PFSK-1 (cell line): ENCODE data around the gene ATMIN.

Experiments
- FOXP2 ChIP-seq: optimal IDR thresholded peaks from 2 replicates; pipeline ENCODE3; 2011; ENCODE audit warnings: borderline replicate concordance, control low read depth, inconsistent platforms; ENCODE audit not compliant: insufficient read depth; ENCODE audit errors: extremely low read length, extremely low read depth
- POLR2AphosphoS5 ChIP-seq: IDR thresholded peaks from 2 replicates; pipeline ENCODE4 v1.6.1; 2012; ENCODE audit warnings: low read depth, mild to moderate bottlenecking, control low read depth, low read length, moderate library complexity
- REST ChIP-seq, 2 experiments: IDR thresholded peaks; 2 replicates each; pipeline versions ENCODE4 v1.6.1 to v1.8.0; 2011 to 2012; ENCODE audit warnings: low read depth in 2 of 2, low read length in 2 of 2, control low read depth in 1 of 2, inconsistent platforms in 1 of 2, mild to moderate bottlenecking in 1 of 2, moderate library complexity in 1 of 2; ENCODE audit not compliant: insufficient read depth in 1 of 2
- SIN3A ChIP-seq: IDR thresholded peaks from 2 replicates; pipeline ENCODE4 v1.6.1; 2012; ENCODE audit warnings: mild to moderate bottlenecking, low read length, moderate library complexity, borderline replicate concordance; ENCODE audit not compliant: insufficient read depth
- TAF1 ChIP-seq: IDR thresholded peaks from 2 replicates; pipeline ENCODE4 v1.6.1; 2012; ENCODE audit warnings: low read length, control low read depth, borderline replicate concordance; ENCODE audit not compliant: insufficient read depth

ATMIN gene

GRCh38 chr16:81061871-81062608 lies 26.4 kb downstream of the ATMIN start:
- TF ChIP-seq REST (IDR thresholded peaks at IDR 0.05; ENCODE audit: insufficient read depth in 1 of 2, low read depth in 2 of 2, low read length in 2 of 2) (no peak), TAF1 (no peak), FOXP2 (no peak), SIN3A (no peak), POLR2AphosphoS5 (no peak)

GRCh38 chr16:81066681-81067080 lies 31.0 kb downstream of the ATMIN start:
- TF ChIP-seq REST (IDR thresholded peaks at IDR 0.05; ENCODE audit: insufficient read depth in 1 of 2, low read depth in 2 of 2, low read length in 2 of 2): no peak
- no peak for TF ChIP-seq POLR2AphosphoS5
- TF ChIP-seq TAF1: no peak
- no peak for TF ChIP-seq FOXP2
- TF ChIP-seq SIN3A: no peak

- TF ChIP-seq REST (IDR thresholded peaks at IDR 0.05; ENCODE audit: insufficient read depth in 1 of 2, low read depth in 2 of 2, low read length in 2 of 2) (no peak), POLR2AphosphoS5 (no peak), SIN3A (no peak)
Measured at GRCh38 chr16:81067166-81067565, 31.5 kb downstream of the ATMIN start.

GRCh38 chr16:81069063-81069462 lies 33.4 kb downstream of the ATMIN start:
- TF ChIP-seq TAF1: no peak
- no peak for TF ChIP-seq POLR2AphosphoS5
- TF ChIP-seq FOXP2: no peak
- TF ChIP-seq REST (IDR thresholded peaks at IDR 0.05; ENCODE audit: insufficient read depth in 1 of 2, low read depth in 2 of 2, low read length in 2 of 2): no peak
- TF ChIP-seq SIN3A: no peak

- TF ChIP-seq POLR2AphosphoS5: no peak
- no peak for TF ChIP-seq FOXP2
- no peak for TF ChIP-seq REST (IDR thresholded peaks at IDR 0.05; ENCODE audit: insufficient read depth in 1 of 2, low read depth in 2 of 2, low read length in 2 of 2)
- no peak for TF ChIP-seq SIN3A
- no peak for TF ChIP-seq TAF1
Measured at GRCh38 chr16:81070979-81071378, 35.3 kb downstream of the ATMIN start.
